HG02885 (cell line): Measurements from ENCODE around the gene NHSL2.
"Not testable (repeated sequence)": the region's sequence is repeated elsewhere in the genome, so short reads cannot be mapped to it uniquely, and the experiment has no call there.

Source experiments
- ATAC-seq: cut with Tn5 transposase; IDR thresholded peaks from one replicate; pipeline ENCODE4 v1.9.1; 2021; ENCODE audit warnings: mild to moderate bottlenecking; ENCODE audit not compliant: unreplicated experiment, poor library complexity

NHSL2 gene

GRCh38 chrX:71922686-71923085 lies 12.0 kb downstream of the NHSL2 start:
- ATAC-seq: no peak

GRCh38 chrX:71923516-71923915 lies 12.9 kb downstream of the NHSL2 start:
- ATAC-seq: no peak

GRCh38 chrX:71927040-71927439 lies 16.4 kb downstream of the NHSL2 start:
- no peak for ATAC-seq

GRCh38 chrX:71928856-71929255 lies 18.2 kb downstream of the NHSL2 start:
- ATAC-seq: no peak

GRCh38 chrX:71930298-71930697 lies 19.7 kb downstream of the NHSL2 start:
- ATAC-seq: no peak

- no peak for ATAC-seq
Observed at GRCh38 chrX:71935476-71935875, 24.8 kb downstream of the NHSL2 start.

- ATAC-seq: no peak
Observed at GRCh38 chrX:71936632-71937031, 26.0 kb downstream of the NHSL2 start.

GRCh38 chrX:71938371-71938770 lies 27.7 kb downstream of the NHSL2 start:
- no peak for ATAC-seq

GRCh38 chrX:71941145-71941544 lies 30.5 kb downstream of the NHSL2 start:
- ATAC-seq: no peak

- no peak for ATAC-seq
Observed at GRCh38 chrX:71941776-71942175, 31.1 kb downstream of the NHSL2 start.

GRCh38 chrX:71944369-71944768 lies 33.7 kb downstream of the NHSL2 start:
- no peak for ATAC-seq

GRCh38 chrX:71945237-71945805 lies 34.7 kb downstream of the NHSL2 start:
- no peak for ATAC-seq

- no peak for ATAC-seq
Observed at GRCh38 chrX:71949363-71949762, 38.7 kb downstream of the NHSL2 start.

- no peak for ATAC-seq
Observed at GRCh38 chrX:71949844-71950445, 39.3 kb downstream of the NHSL2 start.

- no peak for ATAC-seq
Observed at GRCh38 chrX:71953391-71953790, 42.7 kb downstream of the NHSL2 start.

GRCh38 chrX:71953946-71954345 lies 43.3 kb downstream of the NHSL2 start:
- ATAC-seq: no peak

GRCh38 chrX:71954458-71954857 lies 43.8 kb downstream of the NHSL2 start:
- no peak for ATAC-seq

GRCh38 chrX:71955530-71956120 lies 45.0 kb downstream of the NHSL2 start:
- ATAC-seq: no peak

GRCh38 chrX:71958281-71958675 lies 47.6 kb downstream of the NHSL2 start:
- ATAC-seq: no peak

- not testable (repeated sequence) for ATAC-seq
Observed at GRCh38 chrX:71964184-71964583, 53.5 kb downstream of the NHSL2 start.

- no peak for ATAC-seq
Observed at GRCh38 chrX:71974916-71975315, 64.3 kb downstream of the NHSL2 start.

- ATAC-seq: no peak
Observed at GRCh38 chrX:71976753-71977152, 66.1 kb downstream of the NHSL2 start.
